Measurements from ENCODE around the gene TMC8. TPM values are rescaled to one million over a fixed set of nuclear protein-coding genes. Genes with fewer than 3 reads are reported as not detected.
"Not testable (repeated sequence)": the region's sequence is repeated elsewhere in the genome, so short reads cannot be mapped to it uniquely, and the experiment has no call there.

Gene TMC8
- total RNA-seq, result 10 to 100 TPM in 1 of 4 donors, 1 to 10 TPM in 3; 1.7 to 12.0 (median 3.0) TPM

- no peak for TF ChIP-seq CTCF (IDR thresholded peaks at IDR 0.05)
- TF ChIP-seq EP300 (IDR thresholded peaks at IDR 0.05), result no peak
- no peak for TF ChIP-seq POLR2A (IDR thresholded peaks at IDR 0.05)
- no peak for TF ChIP-seq POLR2AphosphoS5 (IDR thresholded peaks at IDR 0.05)
- peak within 1 kb of the TSS in 2 of 4 donors; percentile 55 to 81 for H3K27ac ChIP-seq
- 80 to 100% methylated on average over 1 to 2 of the region's 10 CpGs for WGBS, 2 donors (ENCODE audit: low coverage in 1 of 2)
- peaks cover 0 to 4% of the 10 kb centered on the region in 2 donors for H3K36me3 ChIP-seq
- no peaks in the 10 kb centered on the region for H3K9me3 ChIP-seq
- ATAC-seq, result no peak
- peak within 1 kb of the TSS in 1 of 2 donors; percentile 39 for H3K4me3 ChIP-seq
- H3K4me1 ChIP-seq, result peaks cover 0 to 71% (median 34%) of the 10 kb centered on the region in 3 donors
- H3K27me3 ChIP-seq, result peaks cover 70% of the 10 kb centered on the region
Measured at GRCh38 chr17:78130437-78131101, at the start of gene TMC8. TSS of gene TMC8 (plus strand) at chr17:78130771. CDS start at chr17:78131589, 818 bp downstream.

- ATAC-seq, result no peak
- TF ChIP-seq POLR2AphosphoS5 (IDR thresholded peaks at IDR 0.05), result no peak
- no peak for TF ChIP-seq EP300 (IDR thresholded peaks at IDR 0.05)
- TF ChIP-seq POLR2A (IDR thresholded peaks at IDR 0.05), result no peak
- no peak for TF ChIP-seq CTCF (IDR thresholded peaks at IDR 0.05)
- Histone ChIP-seq H3K27ac (peak overlapping the region in 2 of 4 donors; percentile 24 to 40), H3K4me3 (no peak overlapping the region), H3K27me3 (no peaks in the 10 kb centered on the region), H3K36me3 (peaks cover 0 to 100% of the 10 kb centered on the region in 2 donors), H3K9me3 (no peaks in the 10 kb centered on the region), H3K4me1 (peaks cover 0 to 5% (median 0%) of the 10 kb centered on the region in 3 donors)
- 76% methylated on average over 3 of the region's 3 CpGs; no CpG with 5 or more reads in 1 of the 2 donors for WGBS, 2 donors (ENCODE audit: low coverage in 1 of 2)
Measured at GRCh38 chr17:78081551-78081950, 49.0 kb upstream of the TMC8 start.

- not testable (repeated sequence) for H3K27me3 ChIP-seq, H3K9me3 ChIP-seq, ATAC-seq, H3K4me3 ChIP-seq, H3K4me1 ChIP-seq
- WGBS, 2 donors (ENCODE audit: low coverage in 1 of 2), result 43 to 61% methylated on average over 4 of the region's 5 CpGs
- H3K36me3 ChIP-seq, result peaks cover 0 to 100% of the 10 kb centered on the region in 2 donors
- peak overlapping the region in 1 of 4 donors; percentile 9 for H3K27ac ChIP-seq
Measured at GRCh38 chr17:78082355-78082872, 48.2 kb upstream of the TMC8 start.

- Histone ChIP-seq H3K9me3 (no peaks in the 10 kb centered on the region), H3K36me3 (peaks cover 0 to 100% of the 10 kb centered on the region in 2 donors), H3K27ac (peak overlapping the region in 1 of 4 donors; percentile 4), H3K27me3 (no peaks in the 10 kb centered on the region), H3K4me1 (peaks cover 0 to 5% (median 0%) of the 10 kb centered on the region in 3 donors), H3K4me3 (no peak overlapping the region)
- 60 to 79% methylated on average over 6 of the region's 7 CpGs for WGBS, 2 donors (ENCODE audit: low coverage in 1 of 2)
- TF ChIP-seq POLR2AphosphoS5 (IDR thresholded peaks at IDR 0.05) (no peak), EP300 (IDR thresholded peaks at IDR 0.05) (no peak), POLR2A (IDR thresholded peaks at IDR 0.05) (no peak), CTCF (IDR thresholded peaks at IDR 0.05) (no peak)
- ATAC-seq, result no peak
Measured at GRCh38 chr17:78082988-78083387, 47.6 kb upstream of the TMC8 start.

GRCh38 chr17:78086740-78087139, 43.8 kb upstream of the TMC8 start:
- no peak for TF ChIP-seq POLR2AphosphoS5 (IDR thresholded peaks at IDR 0.05)
- no peak for TF ChIP-seq EP300 (IDR thresholded peaks at IDR 0.05)
- no peak for TF ChIP-seq CTCF (IDR thresholded peaks at IDR 0.05)
- no peak for TF ChIP-seq POLR2A (IDR thresholded peaks at IDR 0.05)
- Histone ChIP-seq H3K4me3 (no peak overlapping the region), H3K4me1 (peaks cover 0 to 24% (median 0%) of the 10 kb centered on the region in 3 donors), H3K27ac (no peak overlapping the region), H3K9me3 (no peaks in the 10 kb centered on the region), H3K27me3 (no peaks in the 10 kb centered on the region), H3K36me3 (peaks cover 4 to 98% of the 10 kb centered on the region in 2 donors)
- 91 to 100% methylated on average over 1 to 6 of the region's 13 CpGs for WGBS, 2 donors (ENCODE audit: low coverage in 1 of 2)
- no peak for ATAC-seq
